DND-41 (cell line): ENCODE results near the gene FAM163B.

Experiments
- ATAC-seq: fragments of 200-7000 bp; cut with Tn5 transposase; 3 replicates; pipeline ENCODE4 v1.9.1; 2021; ENCODE audit warnings: low read depth; ENCODE audit not compliant: insufficient read depth
- DNase-seq: peaks from one replicate; pipeline ENCODE4 v3.0.0-alpha.2; 2020
- H2AFZ ChIP-seq: 2 replicates; pipeline ENCODE4 v1.6.0; 2012; ENCODE audit warnings: low read depth, low read length
- H3K27ac ChIP-seq: 2 replicates; pipeline ENCODE4 v1.5.1; 2012; ENCODE audit warnings: low read length, inconsistent platforms
- H3K27me3 ChIP-seq: fragments of 200-600 bp; sonication (generic); 2 replicates; pipeline ENCODE4 v1.6.0; 2012; ENCODE audit warnings: low read length, mild to moderate bottlenecking, inconsistent platforms; ENCODE audit not compliant: insufficient read depth, poor library complexity
- H3K36me3 ChIP-seq: 2 replicates; pipeline ENCODE4 v1.5.1; 2012; ENCODE audit warnings: low read length, inconsistent platforms; ENCODE audit not compliant: insufficient read depth
- H3K4me1 ChIP-seq: 2 replicates; pipeline ENCODE4 v1.5.1; 2012; ENCODE audit warnings: mild to moderate bottlenecking, low read length; ENCODE audit not compliant: insufficient read depth
- H3K4me2 ChIP-seq: 2 replicates; pipeline ENCODE4 v1.6.0; 2012; ENCODE audit warnings: mild to moderate bottlenecking, moderate library complexity, low read length, inconsistent platforms; ENCODE audit not compliant: insufficient read depth
- H3K4me3 ChIP-seq, 2 experiments: fragments of 200-600 bp in 1 of 2; shearing (Covaris generic) in 1 of 2; 2 replicates each; pipeline ENCODE4 v1.5.1; 2012 to 2016; ENCODE audit warnings: inconsistent platforms in 2 of 2, low read length in 2 of 2, mild to moderate bottlenecking in 2 of 2, low read depth in 1 of 2, moderate library complexity in 1 of 2
- H3K79me2 ChIP-seq: 2 replicates; pipeline ENCODE4 v1.6.0; 2012; ENCODE audit warnings: low read length, inconsistent platforms; ENCODE audit not compliant: insufficient read depth
- H3K9ac ChIP-seq: 2 replicates; pipeline ENCODE4 v1.6.0; 2012; ENCODE audit warnings: low read depth, mild to moderate bottlenecking, inconsistent platforms, low read length, moderate library complexity
- H3K9me3 ChIP-seq: 2 replicates; pipeline ENCODE4 v1.5.1; 2012; ENCODE audit warnings: low read length, moderate library complexity, mild to moderate bottlenecking, inconsistent platforms; ENCODE audit not compliant: insufficient read depth, severe bottlenecking
- H4K20me1 ChIP-seq: 2 replicates; pipeline ENCODE4 v1.6.0; 2012; ENCODE audit warnings: low read length; ENCODE audit not compliant: insufficient read depth
- CTCF ChIP-seq: IDR thresholded peaks from 2 replicates; pipeline ENCODE4 v1.5.1; 2012; ENCODE audit warnings: borderline replicate concordance, low read length, moderate library complexity, mild to moderate bottlenecking; ENCODE audit not compliant: poor library complexity, severe bottlenecking; ENCODE audit errors: extremely low read depth
- EZH2 ChIP-seq: IDR thresholded peaks from 3 replicates; pipeline ENCODE4 v1.6.1; 2012; ENCODE audit warnings: borderline replicate concordance, low read depth, mild to moderate bottlenecking, moderate library complexity, low read length, inconsistent platforms; ENCODE audit not compliant: severe bottlenecking

FAM163B gene

GRCh38 chr9:133612816-133613215 is 3.6 kb upstream of the FAM163B start:
- Histone ChIP-seq H3K27me3 (no peaks in the 10 kb centered on the region), H3K79me2 (no peaks in the 10 kb centered on the region), H3K4me1 (no peaks in the 10 kb centered on the region), H2AFZ (no peak overlapping the region), H3K9me3 (no peaks in the 10 kb centered on the region), H3K9ac (no peak overlapping the region), H4K20me1 (no peaks in the 10 kb centered on the region), H3K27ac (no peak overlapping the region), H3K36me3 (no peaks in the 10 kb centered on the region), H3K4me2 (no peak overlapping the region), H3K4me3 (no peak overlapping the region)
- TF ChIP-seq EZH2 (no peak), CTCF (no peak)
- DNase-seq, result no peak
- no peak for ATAC-seq

GRCh38 chr9:133612051-133612450 is 2.9 kb upstream of the FAM163B start:
- no peak for TF ChIP-seq EZH2
- TF ChIP-seq CTCF, result no peak
- H3K27ac ChIP-seq, result no peak overlapping the region
- H2AFZ ChIP-seq, result no peak overlapping the region
- no peaks in the 10 kb centered on the region for H3K4me1 ChIP-seq
- H3K36me3 ChIP-seq, result no peaks in the 10 kb centered on the region
- H3K27me3 ChIP-seq, result no peaks in the 10 kb centered on the region
- DNase-seq, result no peak
- H3K4me3 ChIP-seq, result no peak overlapping the region
- no peak overlapping the region for H3K4me2 ChIP-seq
- no peak for ATAC-seq
- no peak overlapping the region for H3K9ac ChIP-seq
- no peaks in the 10 kb centered on the region for H3K79me2 ChIP-seq
- no peaks in the 10 kb centered on the region for H4K20me1 ChIP-seq
- no peaks in the 10 kb centered on the region for H3K9me3 ChIP-seq

GRCh38 chr9:133610845-133611244 is 1.7 kb upstream of the FAM163B start:
- DNase-seq, result no peak
- Histone ChIP-seq H3K4me1 (no peaks in the 10 kb centered on the region), H3K9ac (no peak overlapping the region), H3K4me2 (no peak overlapping the region), H3K9me3 (no peaks in the 10 kb centered on the region), H3K79me2 (no peaks in the 10 kb centered on the region), H3K36me3 (no peaks in the 10 kb centered on the region), H3K4me3 (no peak overlapping the region), H2AFZ (no peak overlapping the region), H3K27me3 (no peaks in the 10 kb centered on the region), H4K20me1 (no peaks in the 10 kb centered on the region), H3K27ac (no peak overlapping the region)
- TF ChIP-seq CTCF, result no peak
- no peak for TF ChIP-seq EZH2
- ATAC-seq, result no peak

- no peak overlapping the region for H3K27ac ChIP-seq
- no peak overlapping the region for H3K4me3 ChIP-seq
- H3K36me3 ChIP-seq, result no peaks in the 10 kb centered on the region
- H4K20me1 ChIP-seq, result no peaks in the 10 kb centered on the region
- no peak overlapping the region for H3K4me2 ChIP-seq
- no peaks in the 10 kb centered on the region for H3K4me1 ChIP-seq
- H2AFZ ChIP-seq, result no peak overlapping the region
- H3K9ac ChIP-seq, result no peak overlapping the region
- no peaks in the 10 kb centered on the region for H3K27me3 ChIP-seq
- ATAC-seq (no peak), DNase-seq (no peak)
- H3K9me3 ChIP-seq, result no peaks in the 10 kb centered on the region
- H3K79me2 ChIP-seq, result no peaks in the 10 kb centered on the region
- TF ChIP-seq EZH2, result no peak
- no peak for TF ChIP-seq CTCF
Measured at GRCh38 chr9:133608889-133609288, 300 bp downstream of the FAM163B start.
